AG20443 (cell line): ENCODE results near the gene SIAH3.
"Not testable (repeated sequence)": the region's sequence is repeated elsewhere in the genome, so short reads cannot be mapped to it uniquely, and the experiment has no call there.

Experiments used
- DNase-seq: peaks from one replicate; pipeline ENCODE4 v3.0.0; 2012; ENCODE audit warnings: low spot score, mixed read lengths

The SIAH3 gene

GRCh38 chr13:45851171-45851921, at the start of gene SIAH3:
SIAH3 (minus strand) TSS chr13:45851753; CDS start chr13:45851629, 124 bp downstream.
- DNase-seq: peak; percentile 27

GRCh38 chr13:45899406-45899805, 47.9 kb upstream of the SIAH3 start:
- no peak for DNase-seq

GRCh38 chr13:45897562-45897961, 46.0 kb upstream of the SIAH3 start:
- DNase-seq: no peak

- no peak for DNase-seq
Measured at GRCh38 chr13:45896285-45896684, 44.7 kb upstream of the SIAH3 start.

- DNase-seq: no peak
Measured at GRCh38 chr13:45895881-45896280, 44.3 kb upstream of the SIAH3 start.

GRCh38 chr13:45892513-45892912, 41.0 kb upstream of the SIAH3 start:
- no peak for DNase-seq

GRCh38 chr13:45889590-45890243, 38.2 kb upstream of the SIAH3 start:
- DNase-seq: no peak

- DNase-seq: no peak
Measured at GRCh38 chr13:45886466-45886865, 34.9 kb upstream of the SIAH3 start.

GRCh38 chr13:45885194-45885593, 33.6 kb upstream of the SIAH3 start:
- DNase-seq: no peak

- DNase-seq: no peak
Measured at GRCh38 chr13:45882626-45883025, 31.1 kb upstream of the SIAH3 start.

- no peak for DNase-seq
Measured at GRCh38 chr13:45881353-45881752, 29.8 kb upstream of the SIAH3 start.

- no peak for DNase-seq
Measured at GRCh38 chr13:45880242-45880641, 28.7 kb upstream of the SIAH3 start.

GRCh38 chr13:45879666-45880065, 28.1 kb upstream of the SIAH3 start:
- DNase-seq: no peak

- no peak for DNase-seq
Measured at GRCh38 chr13:45878966-45879365, 27.4 kb upstream of the SIAH3 start.

GRCh38 chr13:45876781-45877180, 25.2 kb upstream of the SIAH3 start:
- DNase-seq: no peak

GRCh38 chr13:45875951-45876350, 24.4 kb upstream of the SIAH3 start:
- DNase-seq: no peak

- DNase-seq: peak; percentile 35
Measured at GRCh38 chr13:45873491-45874325, 22.2 kb upstream of the SIAH3 start.

- DNase-seq: no peak
Measured at GRCh38 chr13:45872566-45872965, 21.0 kb upstream of the SIAH3 start.

- DNase-seq: not testable (repeated sequence)
Measured at GRCh38 chr13:45871201-45871600, 19.6 kb upstream of the SIAH3 start.

GRCh38 chr13:45870232-45870631, 18.7 kb upstream of the SIAH3 start:
- no peak for DNase-seq

- DNase-seq: no peak
Measured at GRCh38 chr13:45865414-45865813, 13.9 kb upstream of the SIAH3 start.

- DNase-seq: no peak
Measured at GRCh38 chr13:45863709-45864590, 12.4 kb upstream of the SIAH3 start.
